Ovary (tissue), 9 donors: ENCODE measurements around the gene CST3. TPM values are rescaled to one million over a fixed set of nuclear protein-coding genes. Genes with fewer than 3 reads are reported as not detected.
"Not testable (repeated sequence)": the region's sequence is repeated elsewhere in the genome, so short reads cannot be mapped to it uniquely, and the experiment has no call there.

Experiments used
- DNase-seq, 5 donors: peaks; one replicate each; pipeline ENCODE4 v3.0.0-alpha.2; 2019 to 2020
- H3K27ac ChIP-seq, 2 donors: fragments of 200-600 bp; one replicate each; pipeline versions ENCODE4 v1.5.1 to v1.8.0; 2019 to 2022
- H3K27me3 ChIP-seq: fragments of 200-600 bp; one replicate; pipeline ENCODE4 v1.8.0; 2022
- H3K36me3 ChIP-seq: fragments of 200-600 bp; sonication (generic); one replicate; pipeline ENCODE4 v1.5.1; 2019
- H3K4me1 ChIP-seq: one replicate; pipeline ENCODE4 v1.8.1; 2013; ENCODE audit warnings: mild to moderate bottlenecking, moderate library complexity; ENCODE audit not compliant: insufficient read depth
- H3K4me3 ChIP-seq: fragments of 200-600 bp; sonication (generic); one replicate; pipeline ENCODE4 v1.5.1; 2017
- H3K9me3 ChIP-seq, 2 donors: fragments of 200-600 bp in 1 of 2; sonication (generic) in 1 of 2; one replicate each; pipeline versions ENCODE4 v1.5.1 to v1.8.1; 2013 to 2019; ENCODE audit warnings: mild to moderate bottlenecking in 1 of 2, moderate library complexity in 1 of 2
- CTCF ChIP-seq, 3 donors: fragments of 450-650 bp in 2 of 3; fragments of 200-600 bp in 1 of 3; IDR thresholded peaks; one replicate each; pipeline versions ENCODE4 v1.5.1 to v1.8.0; 2016 to 2022; ENCODE audit warnings: antibody characterized with exemption in 3 of 3, mild to moderate bottlenecking in 1 of 3
- EP300 ChIP-seq: sonication (generic); formaldehyde crosslinking; IDR thresholded peaks from one replicate; pipeline ENCODE4 v1.6.1; 2017; ENCODE audit warnings: antibody characterized with exemption
- POLR2A ChIP-seq: fragments of 450-650 bp; IDR thresholded peaks from one replicate; pipeline ENCODE4 v1.6.1; 2017; ENCODE audit warnings: antibody characterized with exemption, mild to moderate bottlenecking, moderate library complexity
- WGBS, 3 donors: extraction: QIAGEN DNeasy Blood & Tissue Kit in 1 of 3; methylation state at CpG; one replicate each; pipeline versions ENCODE4 v1.1.5 to v1.1.7; 2013 to 2017; 5-methylcytosine and 5-hydroxymethylcytosine counted together
- intact Hi-C, 4 donors: fragments of 100-400 bp; cut with DNase I; formaldehyde crosslinking; loops; one replicate each; pipeline versions ENCODE4 v1.11.0 to v1.15.1; 2022 to 2023
- polyA plus RNA-seq, 2 donors: library from polyadenylated mRNA; stranded (reverse); fragments of 200-250 nt in 1 of 2; fragments of 350-450 nt in 1 of 2; fragmentation: Illumina TruSeq in 1 of 2; extraction: RNeasy Lipid Tissue Mini Kit (QIAGEN cat#74804) in 1 of 2; gene quantifications; one replicate each; pipeline ENCODE4 v1.2.3, GENCODE V29; 2013 to 2014
- total RNA-seq, 7 donors: library from RNA; depleted of rRNA in 2 of 7; stranded (reverse); fragments of >200 nt in 2 of 7; fragmentation: NEBNext Ultra II Directional in 3 of 7; extraction: Animal tissue kit (Norgen Biotek cat#: 25700) in 3 of 7; gene quantifications; one replicate each; pipeline versions ENCODE4 v1.1.0 to v1.2.4, GENCODE V29; 2016 to 2023
- donor health status: DM: no; HTN: no; CAD: no; lungs with moderate emphysema.
- donor health status: DM: no; HTN: no; CAD: no.
- donor health status: Bipolar disorder and iron deficiency.
- donor health status: DM: yes; HTN: yes; CAD: no.
- donor health status: DM: no; HTN: no; CAD: no.
- donor health status: DM: yes; HTN: yes; CAD: no.

Gene CST3
- total and polyA plus RNA-seq, 9 donors = 317 to 889 (median 404) TPM

GRCh38 chr20:23636908-23637281 lies 860 bp downstream of the CST3 start:
- 13 to 14% (median 14%) methylated on average over 4 of the region's 4 CpGs for WGBS, 3 donors
- Histone ChIP-seq H3K4me1 (peaks cover 21% of the 10 kb centered on the region), H3K27ac (peak overlapping the region; percentile 26 to 77), H3K9me3 (no peaks in the 10 kb centered on the region), H3K36me3 (no peaks in the 10 kb centered on the region), H3K27me3 (no peaks in the 10 kb centered on the region), H3K4me3 (peak overlapping the region; percentile 97)
- DNase-seq = no peak
- intact Hi-C loops = loop anchor here in 2 of 4 donors (10.0 kb wide), 2 partner anchors 272 to 282 kb away; partner anchors contain the start of genes GZF1 (in 1 of the 2) and NXT1 (in 1 of the 2)
- TF ChIP-seq EP300 (no peak), POLR2A (no peak), CTCF (IDR thresholded peaks at IDR 0.05) (no peak)

- no peaks in the 10 kb centered on the region for H3K9me3 ChIP-seq
- H3K4me1 ChIP-seq = peaks cover 19% of the 10 kb centered on the region
- TF ChIP-seq EP300 (no peak), POLR2A (no peak), CTCF (IDR thresholded peaks at IDR 0.05) (no peak)
- H3K27ac ChIP-seq = no peak overlapping the region
- no peaks in the 10 kb centered on the region for H3K27me3 ChIP-seq
- 61 to 79% (median 77%) methylated on average over 18 to 19 of the region's 19 CpGs for WGBS, 3 donors
- H3K4me3 ChIP-seq = peak overlapping the region; percentile 97
- intact Hi-C loops = loop anchor here in 2 of 4 donors (10.0 kb wide), 2 partner anchors 272 to 282 kb away; partner anchors contain the start of genes GZF1 (in 1 of the 2) and NXT1 (in 1 of the 2)
- DNase-seq = peak in 1 of 5 donors; percentile 36
- H3K36me3 ChIP-seq = no peaks in the 10 kb centered on the region
Measured at GRCh38 chr20:23636182-23636907, 1.4 kb downstream of the CST3 start.

GRCh38 chr20:23635768-23636090 lies 2.0 kb downstream of the CST3 start:
- H3K27me3 ChIP-seq, H3K4me3 ChIP-seq, H3K27ac ChIP-seq, DNase-seq, H3K36me3 ChIP-seq, H3K9me3 ChIP-seq: not testable (repeated sequence)
- WGBS, 3 donors = 63 to 82% (median 68%) methylated on average over 1 to 2 of the region's 2 CpGs
- intact Hi-C loops = loop anchor here in 2 of 4 donors (10.0 kb wide), 2 partner anchors 271 to 281 kb away; partner anchors contain the start of genes GZF1 (in 1 of the 2) and NXT1 (in 1 of the 2)
- peaks cover 13% of the 10 kb centered on the region for H3K4me1 ChIP-seq

- H3K4me3 ChIP-seq = no peak overlapping the region
- 48 to 63% (median 62%) methylated on average over 12 of the region's 12 CpGs for WGBS, 3 donors
- no peaks in the 10 kb centered on the region for H3K36me3 ChIP-seq
- TF ChIP-seq CTCF (IDR thresholded peaks at IDR 0.05) (no peak), POLR2A (no peak), EP300 (no peak)
- H3K27ac ChIP-seq = no peak overlapping the region
- intact Hi-C loops = loop anchor here in 2 of 4 donors (10.0 kb wide), 2 partner anchors 270 to 280 kb away; partner anchors contain the start of genes GZF1 (in 1 of the 2) and NXT1 (in 1 of the 2)
- peaks cover 14% of the 10 kb centered on the region for H3K4me1 ChIP-seq
- DNase-seq = no peak
- no peaks in the 10 kb centered on the region for H3K9me3 ChIP-seq
- H3K27me3 ChIP-seq = no peaks in the 10 kb centered on the region
Measured at GRCh38 chr20:23634985-23635767, 2.6 kb downstream of the CST3 start.
